Hypothalamus (tissue), 51 donors: ENCODE measurements around the gene COX6A1.

ENCODE experiments used
- DNase-seq, 51 donors: peaks; one replicate each; lab custom pipeline; 2025; lab: John Stamatoyannopoulos, UW

The COX6A1 gene

DNA sequence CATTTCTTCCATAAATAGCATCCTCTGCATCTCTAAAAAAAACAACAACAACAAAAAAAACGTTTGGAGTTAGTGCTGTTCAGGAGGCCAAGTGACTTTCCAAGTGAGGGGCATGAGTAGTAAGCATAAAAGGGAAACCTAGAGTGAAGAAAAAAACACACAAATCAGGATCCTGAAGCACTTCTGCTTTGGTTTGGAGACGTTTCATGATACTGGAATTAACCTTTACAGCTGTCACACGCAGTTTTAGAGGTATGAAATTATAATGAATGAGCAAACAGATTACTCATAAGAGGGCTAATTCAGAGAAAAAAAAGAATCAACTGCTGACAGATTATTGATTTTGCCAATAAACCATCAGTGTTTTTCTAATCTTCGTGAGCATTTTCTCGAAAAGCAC is 27.8 kb downstream of the COX6A1 start:
- no peak for DNase-seq

DNA sequence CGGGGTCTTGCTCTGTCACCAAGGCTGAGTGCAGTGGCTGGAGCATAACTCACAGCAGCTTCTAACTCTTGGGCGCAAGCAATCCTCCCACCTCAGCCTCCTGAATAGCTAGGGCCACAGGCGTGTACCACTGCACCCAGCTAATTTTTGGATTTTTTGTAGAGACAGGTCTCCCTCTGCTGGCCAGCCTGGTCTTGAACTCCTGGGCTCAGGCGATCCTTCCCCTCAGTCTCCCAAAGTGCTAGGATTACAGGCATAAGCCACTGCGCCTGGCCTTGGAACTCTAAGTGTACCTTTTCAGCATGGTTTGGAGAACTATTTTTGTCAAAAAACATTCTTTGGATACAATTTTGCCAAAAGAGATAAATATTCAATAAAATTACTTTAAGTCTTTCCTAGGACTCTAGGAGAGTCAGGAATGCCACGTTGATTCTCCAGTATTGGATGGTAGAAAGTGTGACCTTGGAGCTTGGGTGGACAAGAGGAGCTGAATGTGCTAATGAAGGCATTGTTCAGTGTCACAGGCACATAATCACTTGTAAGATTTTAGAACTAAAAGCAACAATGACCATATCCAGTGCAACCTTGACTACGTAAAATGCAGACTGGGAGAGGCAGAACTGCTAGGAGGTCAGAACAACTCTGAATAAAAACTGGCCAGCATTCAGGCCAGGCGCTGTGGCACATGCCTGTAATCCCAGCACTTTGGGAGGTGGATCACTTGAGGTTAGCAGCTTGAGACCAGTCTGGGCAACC is 28.8 kb downstream of the COX6A1 start:
- peak in 10 of 51 donors; percentile 0 to 31 (median 16) for DNase-seq

DNA sequence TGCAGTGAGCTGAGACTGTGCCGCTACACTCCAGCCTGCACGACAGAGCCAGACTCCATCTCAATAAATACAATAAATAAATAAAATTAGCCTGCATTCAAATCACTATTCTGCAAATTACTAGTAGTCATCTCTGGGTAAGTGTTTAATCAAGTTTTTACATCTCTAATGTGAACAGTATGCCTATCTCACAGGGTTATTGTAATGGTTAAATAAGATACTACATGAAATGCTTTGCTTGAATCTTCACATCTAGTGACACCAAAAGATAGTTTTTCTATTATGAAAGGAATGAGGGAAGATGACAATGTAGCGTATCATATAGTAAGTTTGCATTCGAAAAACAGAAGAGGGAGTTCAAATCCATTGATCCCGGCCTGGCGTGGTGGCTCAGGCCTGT is 29.5 kb downstream of the COX6A1 start:
- DNase-seq = no peak

DNA sequence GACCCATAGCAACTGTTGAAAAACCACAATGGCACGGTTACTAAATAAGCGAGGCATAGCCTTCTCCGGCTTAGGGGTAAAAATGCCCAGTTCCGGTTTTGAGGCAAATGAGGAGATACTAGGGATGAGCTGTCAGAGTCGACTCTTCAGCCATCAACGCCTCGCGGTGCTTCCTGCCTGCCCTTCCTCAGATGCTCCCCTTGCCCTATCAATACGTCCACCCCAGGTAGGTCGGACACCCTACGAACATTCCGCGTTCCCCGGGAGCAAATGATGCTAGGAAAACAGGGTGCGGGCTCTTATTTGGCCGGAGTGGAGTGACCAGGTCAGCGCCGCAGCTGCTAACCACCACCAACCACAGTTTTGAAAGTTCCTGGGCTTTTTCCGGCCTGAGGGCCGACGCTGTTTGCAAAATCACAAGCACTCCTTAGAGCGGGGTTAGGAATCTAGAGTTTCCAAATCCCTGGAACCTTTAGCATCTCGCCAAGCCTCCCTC is 30.5 kb downstream of the COX6A1 start:
- DNase-seq = peak in 6 of 51 donors; percentile 6 to 53 (median 31)

DNA sequence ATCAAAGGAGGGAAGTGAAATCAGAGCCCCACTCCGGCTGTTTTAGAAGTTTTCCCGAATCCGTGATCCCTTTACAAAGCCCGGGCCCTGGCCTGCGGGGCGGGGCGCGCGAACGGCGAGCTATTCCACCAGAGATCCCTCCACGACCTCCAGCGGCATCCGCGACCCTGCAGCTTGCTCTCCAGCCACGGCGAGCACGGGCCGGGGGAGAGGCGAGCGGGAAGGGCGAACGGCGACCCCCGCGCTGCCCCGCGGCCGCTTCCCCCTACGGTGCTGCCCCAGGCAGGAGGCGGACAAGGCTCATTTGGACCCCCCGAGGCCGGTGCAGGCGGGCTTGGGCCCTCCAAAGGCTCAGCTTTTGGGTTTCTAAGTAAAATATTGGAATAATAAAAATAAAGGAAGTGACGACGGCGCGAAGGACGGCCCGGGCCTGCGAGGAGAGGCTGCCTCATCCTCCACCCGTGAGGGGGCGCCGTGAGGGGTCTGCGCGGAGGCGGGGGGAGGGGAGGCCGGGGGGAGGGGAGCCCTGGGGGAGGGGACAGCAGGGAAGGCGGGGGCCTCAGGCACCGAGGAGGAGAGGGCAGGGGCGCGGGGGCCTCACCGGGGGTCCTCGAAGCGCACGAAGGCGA is 31.0 kb downstream of the COX6A1 start:
- peak in 30 of 51 donors; percentile 19 to 77 (median 58) for DNase-seq

DNA sequence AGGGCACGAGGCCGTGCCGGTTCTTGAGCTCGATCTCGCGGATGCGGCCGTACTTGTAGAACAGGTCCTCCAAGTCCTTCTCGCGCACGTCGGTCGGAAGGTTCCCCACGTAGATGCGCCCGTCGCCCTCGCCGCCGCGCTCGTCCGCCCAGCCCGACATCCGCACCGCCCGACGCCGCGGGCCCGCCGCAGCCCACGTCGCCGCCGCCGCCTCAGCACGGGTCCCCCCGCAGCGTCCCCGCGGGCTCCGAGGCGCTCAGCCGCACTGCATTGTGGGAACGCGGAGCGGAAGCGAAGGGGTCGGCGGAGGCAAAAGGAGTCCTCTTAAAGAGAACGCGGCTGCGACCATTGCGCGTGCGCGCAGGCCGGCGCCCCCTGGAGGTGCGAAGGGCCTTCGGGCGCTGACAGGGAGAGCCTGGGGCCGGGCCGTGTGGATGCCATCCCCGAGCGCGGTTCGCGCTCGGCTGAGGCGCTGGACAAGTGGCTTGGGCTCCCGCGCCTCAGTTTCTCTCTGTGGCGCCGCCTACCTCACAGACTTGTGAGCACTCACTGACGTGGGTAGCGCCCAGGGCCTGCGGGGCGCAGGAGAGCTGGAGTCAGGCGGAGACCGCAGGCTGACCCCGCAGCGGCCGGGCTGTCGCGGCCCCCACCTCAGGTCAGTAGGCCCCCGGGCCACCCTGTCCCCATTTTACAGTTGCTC is 31.7 kb downstream of the COX6A1 start, which contains the start of gene SRSF9:
SRSF9 (minus strand) TSS at position 299 of the 700 bp plus-strand sequence; CDS start at position 160, 139 bp downstream.
- DNase-seq = peak; percentile 72 to 97 (median 92)

DNA sequence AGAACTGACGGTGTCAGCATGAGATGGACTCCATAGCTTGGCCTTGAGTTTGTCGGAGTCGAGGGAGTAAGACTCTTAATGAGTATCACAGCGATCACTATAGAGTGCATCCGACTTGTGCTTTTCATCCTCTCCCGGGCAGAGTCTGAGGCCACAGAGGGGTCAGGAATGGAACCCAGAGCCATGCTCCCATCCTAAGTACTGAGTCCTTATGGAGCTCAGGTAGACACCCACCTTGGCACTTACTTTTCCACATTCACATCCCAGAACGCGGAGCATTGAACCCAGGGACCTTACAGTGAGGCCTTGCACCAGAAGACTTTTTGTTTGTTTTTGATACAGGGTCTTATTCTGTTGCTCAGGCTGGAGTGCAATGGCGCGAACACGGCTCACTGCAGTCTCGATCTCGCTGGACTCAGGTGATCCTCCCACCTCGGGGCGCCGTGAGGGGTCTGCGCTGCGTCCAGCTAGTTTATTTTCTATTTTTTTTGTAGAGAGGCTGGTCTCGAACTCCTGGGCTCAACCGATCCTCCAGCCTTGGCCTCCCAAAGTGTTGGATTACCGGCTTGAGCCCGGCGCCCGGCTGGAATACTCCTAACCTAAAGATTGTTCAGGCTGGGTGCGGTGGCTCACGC is 32.4 kb downstream of the COX6A1 start:
- peak in 3 of 51 donors; percentile 44 to 71 (median 57) for DNase-seq

DNA sequence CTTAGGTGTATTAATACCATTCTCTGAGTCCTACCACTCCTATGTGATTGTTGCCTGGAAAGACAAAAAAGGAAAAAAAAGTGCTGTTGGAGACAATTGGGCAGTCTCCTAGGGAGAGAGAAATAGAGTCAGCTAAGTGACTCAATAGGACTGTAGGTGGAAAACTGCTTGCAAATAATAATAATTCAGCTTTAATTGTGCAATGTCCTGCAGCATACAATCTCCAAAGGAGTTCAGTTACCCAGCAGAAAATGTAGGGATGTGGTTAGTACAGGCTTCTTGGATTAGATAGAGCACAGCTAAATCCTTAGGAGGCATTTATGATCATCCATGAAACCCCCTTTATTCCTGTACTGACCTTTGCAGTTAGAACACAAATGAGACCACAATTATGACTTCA is 34.6 kb downstream of the COX6A1 start:
- no peak for DNase-seq

DNA sequence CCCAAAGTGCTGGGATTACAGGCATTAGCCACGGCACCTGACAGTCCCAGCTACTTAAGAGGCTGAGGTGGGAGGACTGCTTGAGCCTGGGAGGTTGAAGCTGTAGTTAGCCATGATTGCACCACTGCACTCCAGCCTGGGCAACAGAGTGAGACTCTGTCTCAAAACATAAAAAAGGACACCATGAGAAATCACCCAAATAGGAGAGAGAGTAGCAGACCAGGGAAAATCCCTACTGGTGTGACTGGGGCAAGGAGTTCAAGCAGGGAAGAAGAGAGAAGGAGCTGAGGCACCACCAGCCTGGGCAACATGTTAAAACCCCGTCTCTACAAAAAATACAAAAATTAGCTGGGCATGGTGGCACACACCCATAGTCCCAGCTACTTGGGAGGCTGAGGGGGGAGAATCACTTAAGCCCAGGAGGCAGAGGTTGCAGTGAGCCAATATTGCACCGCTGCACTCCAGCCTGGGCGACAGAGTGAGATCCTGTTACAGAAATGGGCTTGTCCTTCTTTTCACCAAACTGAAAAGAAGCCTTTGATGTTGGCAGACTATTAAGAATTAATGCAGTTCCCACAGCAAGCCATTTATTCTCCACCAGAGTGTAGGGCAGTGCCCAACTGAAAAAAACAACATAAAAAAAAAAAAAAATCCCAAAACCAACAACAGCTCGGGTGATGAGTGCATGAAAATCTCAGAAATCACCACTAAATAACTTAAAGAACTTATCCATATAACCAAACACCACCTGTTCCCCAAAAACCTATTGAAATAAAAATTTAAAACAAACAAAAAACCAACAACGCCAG is 36.1 kb downstream of the COX6A1 start:
- DNase-seq = no peak

DNA sequence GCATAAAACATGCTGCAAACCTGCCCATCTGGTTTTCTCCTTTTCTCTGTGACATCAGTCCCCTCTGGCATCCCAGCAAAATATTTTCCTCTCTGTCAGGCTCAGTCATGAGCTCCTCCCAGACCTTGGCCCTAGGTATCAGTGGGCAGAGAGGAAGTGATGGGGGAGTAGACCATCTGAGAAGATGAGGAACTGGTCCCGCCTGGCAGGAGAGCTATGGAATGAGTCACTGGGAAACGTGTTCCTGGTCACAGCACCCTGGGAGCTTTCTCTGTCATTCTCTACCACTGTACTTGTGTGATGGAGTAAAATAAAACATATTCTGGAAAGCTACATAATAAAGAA is 36.7 kb downstream of the COX6A1 start:
- peak in 7 of 51 donors; percentile 9 to 67 (median 27) for DNase-seq

DNA sequence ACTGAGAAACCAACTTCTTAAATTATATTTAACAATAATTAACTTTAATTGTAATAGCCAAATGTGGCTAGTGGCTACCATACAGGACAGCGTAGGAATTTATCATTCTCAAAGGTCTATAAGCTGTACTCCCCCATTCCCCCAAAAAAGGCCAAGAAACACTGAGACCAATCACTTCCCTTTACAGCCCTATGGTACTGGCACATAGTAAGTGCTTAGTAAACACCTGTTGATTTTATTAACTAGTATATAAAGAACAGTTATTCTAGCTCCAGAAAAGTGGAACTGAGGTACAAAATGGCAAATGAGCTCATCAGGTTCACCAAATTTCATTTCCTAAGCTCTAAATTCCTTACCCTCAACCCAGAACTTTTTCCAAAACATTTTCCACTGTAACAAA is 37.7 kb downstream of the COX6A1 start:
- no peak for DNase-seq

DNA sequence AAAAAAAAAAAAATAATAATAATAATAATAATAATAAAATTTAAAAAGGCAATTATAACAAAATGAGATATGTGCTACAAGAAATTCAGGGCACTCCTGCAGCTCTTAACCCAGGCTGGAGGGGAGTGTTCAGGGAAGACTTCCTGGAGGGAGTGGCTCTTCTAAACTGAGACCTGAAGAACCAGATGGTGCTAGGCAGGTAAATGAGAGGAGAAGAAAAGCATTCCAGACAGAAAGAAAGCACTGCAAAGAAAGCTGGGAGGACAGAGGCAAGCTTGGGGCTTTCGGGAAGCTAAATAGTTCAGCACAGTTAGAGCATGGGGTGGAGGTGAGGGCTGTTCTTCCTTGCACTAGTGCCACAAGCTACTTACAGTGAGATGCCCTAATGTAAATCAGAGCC is 41.5 kb downstream of the COX6A1 start:
- DNase-seq = no peak

DNA sequence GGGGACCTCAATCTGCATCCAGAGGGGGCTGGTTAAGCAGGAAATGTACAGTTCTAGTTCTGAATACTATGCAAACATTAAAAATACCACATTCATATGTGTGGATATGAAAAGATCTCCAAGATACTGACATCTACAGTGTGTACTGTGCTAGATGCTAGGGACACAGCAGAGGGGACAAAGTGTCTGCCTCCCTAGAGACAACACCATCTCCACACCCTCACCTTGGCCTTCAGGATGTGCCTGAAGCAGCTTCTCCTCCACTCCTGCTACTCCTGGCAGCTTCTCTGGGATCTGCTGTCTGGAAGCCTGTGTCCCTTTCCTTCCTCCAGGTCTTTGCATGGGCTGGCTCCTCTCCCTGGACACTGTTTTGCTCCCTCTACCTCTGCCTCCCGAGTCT is 42.3 kb downstream of the COX6A1 start:
- no peak for DNase-seq

DNA sequence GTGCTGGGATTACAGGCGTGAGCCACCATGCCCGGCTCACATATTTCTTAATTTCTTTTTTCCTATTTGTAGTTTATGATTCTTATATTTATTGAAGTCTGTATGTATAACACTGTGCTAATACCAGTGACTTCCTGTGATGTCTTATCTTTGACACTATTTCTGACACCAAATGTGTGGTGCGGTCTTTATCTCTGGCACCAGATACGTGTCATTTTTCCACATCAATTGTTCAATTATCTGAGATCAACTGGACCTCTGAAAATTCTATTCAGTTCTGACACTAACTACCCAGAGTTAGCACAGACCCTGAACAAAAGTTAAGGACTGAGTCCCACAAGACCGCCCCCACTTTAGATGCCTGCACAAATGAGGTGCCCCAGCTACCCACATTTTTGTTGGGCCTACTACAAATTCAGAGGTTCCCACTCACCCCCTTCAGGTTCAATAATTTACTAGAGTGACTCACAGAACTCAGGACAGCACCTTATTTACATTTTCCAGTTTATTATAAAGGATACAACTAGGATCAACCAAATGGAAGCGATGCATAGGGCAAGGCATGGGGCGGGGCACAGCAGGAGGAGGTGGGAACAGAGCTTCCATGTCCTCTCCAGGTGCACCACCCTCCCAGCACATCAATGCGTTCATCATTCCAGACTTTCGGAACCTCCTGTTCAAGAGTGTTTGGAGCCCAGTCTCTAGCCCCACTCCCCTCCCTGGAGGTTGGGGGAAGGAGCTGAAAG is 43.3 kb downstream of the COX6A1 start:
- no peak for DNase-seq

DNA sequence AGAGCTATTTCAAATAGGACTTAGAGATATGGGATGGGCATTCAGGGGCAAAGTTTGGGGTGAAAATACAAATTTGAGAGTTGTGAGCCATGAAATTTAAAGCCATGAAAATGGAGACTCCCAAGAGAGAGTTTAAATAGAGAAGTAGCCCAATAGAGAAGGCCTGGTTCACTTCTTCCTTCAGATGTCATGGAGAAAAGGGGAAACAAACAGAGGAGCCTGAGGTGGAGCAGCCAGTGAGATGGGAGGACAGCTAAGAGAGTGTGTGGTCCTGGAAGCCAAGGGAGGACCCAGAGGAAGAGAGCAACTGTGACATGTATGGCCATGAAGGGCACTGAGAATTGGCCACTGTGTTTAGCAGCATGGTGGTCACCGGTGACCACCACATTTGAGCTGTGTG is 45.7 kb downstream of the COX6A1 start:
- DNase-seq = no peak

DNA sequence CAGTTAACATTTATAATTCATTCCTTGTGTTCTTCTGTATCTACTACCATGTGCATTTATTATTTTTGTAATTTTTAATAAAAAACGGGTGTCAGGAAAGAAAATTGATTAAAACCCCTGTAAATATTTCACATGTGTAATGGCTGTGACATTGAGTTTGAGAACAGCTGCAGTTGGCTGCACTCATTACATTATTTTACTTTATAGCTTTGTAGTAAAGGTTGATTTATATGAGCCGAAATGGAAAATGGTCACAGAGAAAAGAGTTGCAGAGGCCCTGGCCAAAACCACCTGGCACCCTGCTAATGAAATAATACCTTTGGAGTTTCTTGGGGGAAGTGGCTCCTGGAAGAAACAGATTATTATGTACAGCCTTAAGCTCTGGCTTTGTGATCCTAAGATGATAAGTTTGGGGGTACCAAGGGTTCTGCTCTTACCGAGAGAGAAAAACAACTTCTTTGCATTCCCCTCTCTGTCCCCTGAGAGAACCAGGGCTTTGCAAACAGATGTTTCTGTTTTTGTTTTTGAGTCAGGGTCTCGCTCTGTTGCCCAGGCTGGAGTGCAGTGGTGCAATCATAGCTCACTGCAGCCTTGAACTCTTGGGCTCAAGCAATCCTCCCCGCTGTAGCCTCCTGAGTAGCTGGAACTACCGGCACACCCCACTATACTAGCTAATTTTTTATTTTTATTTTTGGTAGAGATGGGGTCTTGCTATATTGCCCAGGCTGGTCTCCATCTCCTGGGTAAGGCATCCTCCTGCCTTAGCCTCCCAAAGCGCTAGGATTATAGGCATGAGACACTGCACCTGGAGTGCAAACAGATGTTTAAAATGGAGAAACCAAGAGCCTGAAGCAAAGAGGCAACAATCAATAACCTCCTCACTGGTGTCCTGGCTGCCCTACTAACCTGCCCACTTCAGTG is 48.3 kb downstream of the COX6A1 start:
- DNase-seq = no peak

DNA sequence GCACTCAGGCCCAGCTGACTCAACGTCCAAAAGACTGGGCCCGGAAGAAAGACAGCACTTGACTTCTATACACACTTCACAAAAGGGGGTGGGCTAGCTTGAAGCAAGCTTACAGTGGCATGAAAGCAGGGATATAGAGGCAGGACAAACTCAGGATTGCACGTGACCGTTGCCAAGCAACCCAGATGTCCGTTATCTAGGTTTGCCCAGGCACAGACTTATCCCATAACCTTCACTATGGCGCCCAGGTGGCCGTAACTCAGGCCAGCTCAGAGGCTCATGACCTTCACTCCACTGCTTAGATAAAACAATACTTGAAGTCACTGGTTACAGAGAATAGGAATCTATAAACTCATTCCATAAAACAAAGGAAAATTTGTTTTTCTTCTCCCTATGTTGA is 49.6 kb downstream of the COX6A1 start:
- DNase-seq = peak in 1 of 51 donors; percentile 13

DNA sequence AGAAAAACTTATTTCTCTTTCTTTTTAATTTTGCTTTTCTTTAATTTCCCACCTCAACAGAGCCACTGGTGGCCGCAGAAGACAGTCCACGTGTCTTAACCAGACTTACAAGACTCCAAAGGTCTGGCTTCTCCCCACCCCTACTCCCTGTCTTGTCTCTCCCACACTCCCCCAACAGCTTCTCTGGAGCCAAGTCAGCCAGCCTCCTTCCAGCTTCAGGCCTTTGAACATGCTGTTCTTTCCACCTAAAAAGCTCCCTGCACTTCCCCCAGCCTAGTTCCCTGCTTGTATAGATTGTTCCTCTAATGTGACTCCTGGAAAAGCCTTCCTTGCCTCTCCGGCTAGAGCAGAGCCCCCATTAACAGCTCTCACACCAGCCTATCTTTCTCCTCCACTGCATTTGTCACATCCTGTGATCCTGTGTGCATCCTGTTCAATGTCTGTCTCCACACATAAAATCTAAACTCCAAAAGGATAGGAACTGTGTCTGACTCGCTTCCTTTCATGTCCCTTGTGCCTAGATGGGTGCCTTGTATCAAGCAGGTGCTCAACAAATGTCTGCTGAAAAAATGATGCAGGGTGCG is 50.2 kb downstream of the COX6A1 start:
- peak in 19 of 51 donors; percentile 3 to 64 (median 19) for DNase-seq
